ENCODE measurements around the gene SLC16A3. TPM values are rescaled to one million over a fixed set of nuclear protein-coding genes. Genes with fewer than 3 reads are reported as not detected.

The SLC16A3 gene
- total and polyA plus RNA-seq, 2 donors (not counting 3 experiments of a cell fraction or from before 2014, with no cell fraction given), result 95.9 to 171 TPM

DNA sequence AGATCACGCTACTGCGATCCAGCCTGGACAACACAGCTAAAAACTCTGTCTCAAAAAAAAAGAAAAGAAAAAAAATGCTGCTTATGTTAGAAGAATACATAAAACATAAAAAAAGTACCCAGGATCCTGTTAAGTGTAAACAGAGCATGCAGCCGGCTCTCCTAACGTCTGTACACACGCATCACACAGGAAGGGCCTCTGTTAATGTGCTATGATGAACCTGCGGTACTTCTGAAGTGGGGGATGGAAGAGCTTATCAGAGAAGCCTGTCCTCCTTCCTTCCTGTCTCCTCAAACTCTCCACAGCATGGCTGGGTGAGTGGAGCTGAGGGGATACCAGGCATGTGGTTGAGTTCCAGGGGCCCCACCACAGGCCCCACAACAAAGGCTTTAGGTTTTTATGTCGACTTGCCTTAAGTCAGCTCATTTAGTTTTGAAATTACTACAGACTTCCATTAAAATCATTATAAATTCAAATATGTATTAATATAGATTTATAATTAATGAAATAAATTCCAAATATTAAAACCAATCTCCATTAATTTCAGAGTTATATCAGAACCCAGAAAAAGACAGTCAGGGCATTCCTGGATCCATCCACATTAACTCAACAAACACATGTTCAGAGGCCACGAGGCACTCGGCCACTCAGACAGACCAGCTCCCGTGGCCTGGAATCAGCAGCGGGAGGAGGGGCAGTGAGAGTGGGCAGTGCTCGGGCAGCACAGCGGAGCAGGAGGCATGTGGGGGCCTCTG, 27.9 kb upstream of the SLC16A3 start:
- peaks cover 0 to 6% of the 10 kb centered on the region in 2 experiments for H3K36me3 ChIP-seq (ENCODE audit: control insufficient read depth in 2 of 2, extremely low read depth in 1 of 2, insufficient read depth in 2 of 2, low read length in 2 of 2)
- no peaks in the 10 kb centered on the region for H3K79me2 ChIP-seq (ENCODE audit: control insufficient read depth, insufficient read depth, low read length)
- intact Hi-C loops (cut with micrococcal nuclease) (no loop called here), dilution Hi-C loops (cut with MboI; ENCODE audit: extremely low pct_ligation_motif_present, low sequenced_read_pairs) (no loop called here)
- no TSS peak for BruUV-seq (replicated peaks)
- DNase-seq (ENCODE audit: low read depth, low spot score) (no peak), FAIRE-seq (no peak)
- no peak overlapping the region for H3K27ac ChIP-seq (ENCODE audit: insufficient read depth, low read depth, low read length)
- no peaks in the 10 kb centered on the region for H3K9me3 ChIP-seq (replicated peaks; ENCODE audit: control insufficient read depth, insufficient read depth, low read length)
- CTCF ChIA-PET, result interaction anchor here (0.5 to 1.5 kb wide), 4 partner anchors 11 to 1056 kb away, joined by 3 to 4 read pairs (median 4); no protein-coding TSS in a partner anchor
- no peak overlapping the region for H3K4me3 ChIP-seq (replicated peaks in 1 of 3; ENCODE audit: insufficient read depth in 1 of 3, low read depth in 1 of 3, low read length in 3 of 3)
- TF ChIP-seq POLR2AphosphoS5 (IDR thresholded peaks at IDR 0.05; ENCODE audit: insufficient read depth, low read depth, low read length) (no peak), JUN (IDR thresholded peaks at IDR 0.05; ENCODE audit: borderline replicate concordance, insufficient read depth, insufficient read length, low read depth) (no peak), MYC (IDR thresholded peaks at IDR 0.05; ENCODE audit: low read depth, low read length) (no peak), GATA2 (IDR thresholded peaks at IDR 0.05; ENCODE audit: insufficient read depth, insufficient read length, low read depth, low read length) (no peak), POLR2A (IDR thresholded peaks at IDR 0.05; ENCODE audit: low read depth, low read length) (no peak), EZH2 (IDR thresholded peaks at IDR 0.05; ENCODE audit: borderline replicate concordance, low read depth, low read length, severe bottlenecking) (no peak), FOS (IDR thresholded peaks at IDR 0.05; ENCODE audit: borderline replicate concordance, insufficient read depth, low read length) (no peak)
- TF ChIP-seq, protein P1, sequence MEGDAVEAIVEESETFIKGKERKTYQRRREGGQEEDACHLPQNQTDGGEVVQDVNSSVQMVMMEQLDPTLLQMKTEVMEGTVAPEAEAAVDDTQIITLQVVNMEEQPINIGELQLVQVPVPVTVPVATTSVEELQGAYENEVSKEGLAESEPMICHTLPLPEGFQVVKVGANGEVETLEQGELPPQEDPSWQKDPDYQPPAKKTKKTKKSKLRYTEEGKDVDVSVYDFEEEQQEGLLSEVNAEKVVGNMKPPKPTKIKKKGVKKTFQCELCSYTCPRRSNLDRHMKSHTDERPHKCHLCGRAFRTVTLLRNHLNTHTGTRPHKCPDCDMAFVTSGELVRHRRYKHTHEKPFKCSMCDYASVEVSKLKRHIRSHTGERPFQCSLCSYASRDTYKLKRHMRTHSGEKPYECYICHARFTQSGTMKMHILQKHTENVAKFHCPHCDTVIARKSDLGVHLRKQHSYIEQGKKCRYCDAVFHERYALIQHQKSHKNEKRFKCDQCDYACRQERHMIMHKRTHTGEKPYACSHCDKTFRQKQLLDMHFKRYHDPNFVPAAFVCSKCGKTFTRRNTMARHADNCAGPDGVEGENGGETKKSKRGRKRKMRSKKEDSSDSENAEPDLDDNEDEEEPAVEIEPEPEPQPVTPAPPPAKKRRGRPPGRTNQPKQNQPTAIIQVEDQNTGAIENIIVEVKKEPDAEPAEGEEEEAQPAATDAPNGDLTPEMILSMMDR (IDR thresholded peaks at IDR 0.05; ENCODE audit: extremely low read depth in 1 of 2, insufficient read depth in 1 of 2, low read depth in 1 of 2, low read length in 2 of 2), result no peak
- TF ChIP-seq, protein P2, sequence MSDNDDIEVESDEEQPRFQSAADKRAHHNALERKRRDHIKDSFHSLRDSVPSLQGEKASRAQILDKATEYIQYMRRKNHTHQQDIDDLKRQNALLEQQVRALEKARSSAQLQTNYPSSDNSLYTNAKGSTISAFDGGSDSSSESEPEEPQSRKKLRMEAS (IDR thresholded peaks at IDR 0.05; ENCODE audit: insufficient read depth, insufficient read length), result no peak
- H4K20me1 ChIP-seq (replicated peaks; ENCODE audit: control insufficient read depth, extremely low read depth, insufficient read depth, low read length), result no peaks in the 10 kb centered on the region
- H3K9me1 ChIP-seq (replicated peaks; ENCODE audit: control insufficient read depth, extremely low read depth, insufficient read depth, low read length), result no peaks in the 10 kb centered on the region
- no peak overlapping the region for H3K4me2 ChIP-seq (ENCODE audit: insufficient read depth, low read length)
- POLR2A ChIA-PET, result interaction anchor here (0.6 to 0.9 kb wide), 2 partner anchors 11 to 36 kb away, joined by 3 to 4 read pairs; no protein-coding TSS in a partner anchor
- H3K4me1 ChIP-seq (ENCODE audit: control insufficient read depth, extremely low read depth, insufficient read depth, low read length), result peaks cover 4% of the 10 kb centered on the region
- no peak overlapping the region for H2AFZ ChIP-seq (ENCODE audit: low read depth, low read length)
- no peak overlapping the region for H3K9ac ChIP-seq (replicated peaks; ENCODE audit: extremely low read depth, insufficient read depth, low read length)
- no peaks in the 10 kb centered on the region for H3K27me3 ChIP-seq (ENCODE audit: control insufficient read depth in 2 of 2, insufficient read depth in 2 of 2, low read length in 2 of 2)
